HEK293T (cell line): ENCODE results near the gene MCF2.

Experiments used
- CTCF ChIA-PET: fragments of 350-600 bp; formaldehyde crosslinking; extraction: SDS; loops from one replicate; lab custom pipeline; 2021; ENCODE audit warnings: antibody characterized with exemption, inconsistent platforms; lab: Yijun Ruan, JAX
- POLR2A ChIA-PET: fragments of 350-600 bp; formaldehyde crosslinking; extraction: SDS; loops from one replicate; lab custom pipeline; 2020; ENCODE audit warnings: antibody characterized with exemption, inconsistent platforms; lab: Yijun Ruan, JAX
- DNase-seq: peaks from one replicate; pipeline ENCODE4 v3.0.0; 2012; ENCODE audit warnings: mixed read lengths; ENCODE audit errors: extremely low spot score
- ARNT ChIP-seq: fragments of 450-650 bp; IDR thresholded peaks from 2 replicates; pipeline ENCODE4 v1.6.1; 2017; ENCODE audit warnings: mild to moderate bottlenecking
- BHLHE40 ChIP-seq: fragments of 450-650 bp; IDR thresholded peaks from 2 replicates; pipeline ENCODE4 v1.6.1; 2016; ENCODE audit warnings: mild to moderate bottlenecking, moderate library complexity, borderline replicate concordance
- CTBP1 ChIP-seq: fragments of 450-650 bp; IDR thresholded peaks from 2 replicates; pipeline ENCODE4 v1.6.1; 2016; ENCODE audit warnings: borderline replicate concordance
- ELF4 ChIP-seq: fragments of 450-650 bp; IDR thresholded peaks from 2 replicates; pipeline ENCODE4 v1.6.1; 2017; ENCODE audit warnings: antibody characterized with exemption
- FOXA1 ChIP-seq: fragments of 450-650 bp; IDR thresholded peaks from 2 replicates; pipeline ENCODE4 v1.6.1; 2016; ENCODE audit warnings: mild to moderate bottlenecking
- FOXK2 ChIP-seq: fragments of 450-650 bp; IDR thresholded peaks from 2 replicates; pipeline ENCODE4 v1.6.1; 2016; ENCODE audit warnings: mild to moderate bottlenecking
- FOXM1 ChIP-seq: fragments of 450-650 bp; IDR thresholded peaks from 2 replicates; pipeline ENCODE4 v1.6.1; 2017; ENCODE audit warnings: mild to moderate bottlenecking, borderline replicate concordance
- HDGF ChIP-seq: fragments of 450-650 bp; IDR thresholded peaks from 2 replicates; pipeline ENCODE4 v1.6.1; 2017; ENCODE audit warnings: antibody characterized with exemption, borderline replicate concordance
- L3MBTL2 ChIP-seq: fragments of 450-650 bp; conservative IDR thresholded peaks from 2 replicates; pipeline ENCODE4 v1.6.1; 2016; ENCODE audit warnings: mild to moderate bottlenecking
- LEF1 ChIP-seq: fragments of 450-650 bp; IDR thresholded peaks from 2 replicates; pipeline ENCODE4 v1.6.1; 2017; ENCODE audit warnings: mild to moderate bottlenecking, borderline replicate concordance
- NFRKB ChIP-seq: fragments of 450-650 bp; IDR thresholded peaks from 2 replicates; pipeline ENCODE4 v1.6.1; 2016; ENCODE audit warnings: mild to moderate bottlenecking, moderate library complexity
- SP1 ChIP-seq: fragments of 450-650 bp; IDR thresholded peaks from 2 replicates; pipeline ENCODE4 v1.6.1; 2017
- SUZ12 ChIP-seq: fragments of 450-650 bp; IDR thresholded peaks from 2 replicates; pipeline ENCODE4 v1.6.1; 2016; ENCODE audit warnings: mild to moderate bottlenecking
- TARDBP ChIP-seq: fragments of 450-650 bp; IDR thresholded peaks from 2 replicates; pipeline ENCODE4 v1.6.1; 2016
- ZNF384 ChIP-seq: fragments of 450-650 bp; IDR thresholded peaks from 2 replicates; pipeline ENCODE4 v1.6.1; 2016
- TF ChIP-seq, protein P1 (sequence below): fragments of 450-650 bp; IDR thresholded peaks from 2 replicates; pipeline ENCODE4 v1.6.1; 2016

Gene MCF2

DNA sequence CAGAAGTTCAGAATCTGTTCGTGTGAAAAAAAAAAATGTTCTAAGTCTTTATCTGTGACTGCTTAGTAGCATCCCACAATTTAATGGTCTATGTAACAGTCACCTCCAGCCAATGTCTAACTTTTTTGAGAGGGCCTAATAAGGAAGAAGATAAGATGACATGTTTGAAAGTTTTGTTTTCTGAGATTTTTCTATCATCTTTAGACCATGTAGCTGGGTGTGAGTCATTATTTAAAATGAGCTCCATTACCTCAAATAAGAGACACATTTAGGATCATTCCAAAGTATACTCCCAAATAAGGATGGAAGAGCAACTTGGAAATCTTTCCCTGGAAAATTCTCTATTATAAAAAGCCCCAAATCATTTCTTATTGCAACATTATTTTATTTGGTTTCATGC is 28.2 kb upstream of the MCF2 start:
- no peak for TF ChIP-seq ARNT
- ChIA-PET CTCF (no interaction called here), POLR2A (no interaction called here)

DNA sequence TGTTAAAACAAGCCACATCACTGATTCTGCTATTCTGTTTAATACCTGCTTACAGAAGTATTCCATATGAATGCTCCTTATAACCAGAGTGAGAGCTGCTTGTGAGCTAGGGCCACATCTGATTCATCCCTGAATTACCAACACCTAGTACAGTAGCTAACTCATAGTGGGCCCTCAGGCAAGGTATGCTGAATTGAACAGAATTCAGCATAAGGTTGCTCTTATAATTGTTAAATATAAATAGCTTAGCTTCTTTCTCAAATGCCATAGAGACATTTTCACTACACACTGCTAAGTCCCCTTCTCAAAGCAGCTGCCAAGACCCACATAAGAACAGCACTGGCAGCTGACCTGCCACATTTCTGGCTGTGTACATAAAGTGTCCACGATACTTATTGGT is 27.0 kb upstream of the MCF2 start:
- CTCF ChIA-PET = no interaction called here
- POLR2A ChIA-PET = no interaction called here
- DNase-seq = no peak
- TF ChIP-seq LEF1 (no peak), ELF4 (no peak), TARDBP (no peak), ZNF384 (no peak), ARNT (no peak)

More for the DNA sequence above, 28.2 kb upstream of the MCF2 start:
- DNase-seq = no peak

DNA sequence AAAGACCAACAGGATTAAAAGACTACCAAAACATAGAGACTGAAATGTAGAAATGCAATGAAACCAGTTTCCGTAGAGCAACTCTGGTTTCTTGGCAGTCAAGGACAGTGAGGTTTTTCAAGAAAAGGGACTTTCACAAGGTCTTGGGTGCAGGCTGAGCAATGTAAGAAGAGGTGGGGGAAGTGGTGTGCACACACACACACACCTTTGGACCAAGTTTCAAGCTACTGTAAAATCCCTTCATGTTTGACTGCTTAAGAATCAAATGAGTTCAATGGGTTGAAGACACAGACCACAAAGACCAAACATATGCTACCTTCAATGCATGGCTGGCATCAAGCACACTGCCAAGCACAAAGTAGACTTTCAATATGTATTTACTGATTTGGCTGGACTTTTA is 17.8 kb upstream of the MCF2 start:
- no peak for TF ChIP-seq FOXA1
- no peak for TF ChIP-seq L3MBTL2
- no peak for TF ChIP-seq ELF4
- no peak for TF ChIP-seq HDGF
- no peak for TF ChIP-seq CTBP1
- no peak for TF ChIP-seq TARDBP
- TF ChIP-seq SP1 = no peak
- no peak for TF ChIP-seq SUZ12
- no peak for TF ChIP-seq FOXM1
- TF ChIP-seq, protein P1, sequence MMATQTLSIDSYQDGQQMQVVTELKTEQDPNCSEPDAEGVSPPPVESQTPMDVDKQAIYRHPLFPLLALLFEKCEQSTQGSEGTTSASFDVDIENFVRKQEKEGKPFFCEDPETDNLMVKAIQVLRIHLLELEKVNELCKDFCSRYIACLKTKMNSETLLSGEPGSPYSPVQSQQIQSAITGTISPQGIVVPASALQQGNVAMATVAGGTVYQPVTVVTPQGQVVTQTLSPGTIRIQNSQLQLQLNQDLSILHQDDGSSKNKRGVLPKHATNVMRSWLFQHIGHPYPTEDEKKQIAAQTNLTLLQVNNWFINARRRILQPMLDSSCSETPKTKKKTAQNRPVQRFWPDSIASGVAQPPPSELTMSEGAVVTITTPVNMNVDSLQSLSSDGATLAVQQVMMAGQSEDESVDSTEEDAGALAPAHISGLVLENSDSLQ = no peak
- TF ChIP-seq BHLHE40 = no peak
- POLR2A ChIA-PET = no interaction called here
- CTCF ChIA-PET = no interaction called here
- DNase-seq = no peak

DNA sequence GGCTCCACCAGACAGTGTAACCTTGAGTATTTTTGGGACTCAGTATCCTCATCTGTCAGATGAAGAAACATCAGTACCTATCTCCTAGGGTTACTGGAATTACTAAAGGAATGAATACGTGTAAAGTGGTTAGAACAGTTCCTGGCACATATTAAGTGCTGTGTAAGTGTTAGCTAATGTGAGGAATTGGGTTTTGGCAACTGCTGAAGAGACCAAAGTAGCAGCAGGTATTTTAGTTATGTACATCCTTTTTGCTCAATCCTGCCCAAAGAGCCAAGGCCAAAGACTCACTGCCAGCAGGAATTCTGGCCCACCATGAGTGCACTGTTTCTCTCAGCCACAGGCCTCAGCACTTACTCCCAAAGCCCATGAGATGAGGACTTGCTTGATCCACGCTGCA is 16.7 kb upstream of the MCF2 start:
- ChIA-PET POLR2A (no interaction called here), CTCF (no interaction called here)

DNA sequence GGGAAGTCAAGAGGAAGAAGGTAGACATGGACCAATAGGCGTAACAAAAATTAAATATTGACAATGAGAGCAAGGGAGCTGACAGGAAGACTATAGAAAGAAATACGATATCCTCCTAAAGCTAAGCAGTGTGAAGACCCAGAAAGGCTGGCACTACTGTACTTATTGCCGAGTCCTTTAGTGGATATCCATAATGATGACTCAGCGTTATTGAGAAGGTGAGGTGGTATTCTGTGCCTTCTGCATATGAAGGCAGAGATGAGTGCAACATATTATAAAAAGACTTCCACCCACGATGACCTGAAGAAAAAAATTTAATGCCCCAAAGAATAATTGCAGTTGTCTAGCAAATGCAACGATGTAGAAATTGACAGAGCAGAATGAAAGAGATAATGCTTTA is 13.0 kb upstream of the MCF2 start:
- CTCF ChIA-PET = interaction anchor here (0.7 kb wide), 1 partner anchor 10 kb away, joined by 3 read pairs; no protein-coding TSS in a partner anchor
- no peak for DNase-seq
- POLR2A ChIA-PET = no interaction called here
- TF ChIP-seq FOXM1 = no peak
- TF ChIP-seq ARNT = no peak
- no peak for TF ChIP-seq FOXK2
- TF ChIP-seq ZNF384 = no peak
- no peak for TF ChIP-seq SUZ12
- TF ChIP-seq, protein P1 = no peak
- no peak for TF ChIP-seq NFRKB
- TF ChIP-seq ELF4 = no peak
- TF ChIP-seq L3MBTL2 = no peak

More for the DNA sequence above, 16.7 kb upstream of the MCF2 start:
- no peak for DNase-seq
- TF ChIP-seq ARNT (no peak), CTBP1 (no peak), FOXK2 (no peak), SP1 (no peak), LEF1 (no peak), TARDBP (no peak), HDGF (no peak), L3MBTL2 (no peak), FOXA1 (no peak), NFRKB (no peak), FOXM1 (no peak), ELF4 (no peak), BHLHE40 (no peak), ZNF384 (no peak), SUZ12 (no peak)
- TF ChIP-seq, protein P1 = no peak

DNA sequence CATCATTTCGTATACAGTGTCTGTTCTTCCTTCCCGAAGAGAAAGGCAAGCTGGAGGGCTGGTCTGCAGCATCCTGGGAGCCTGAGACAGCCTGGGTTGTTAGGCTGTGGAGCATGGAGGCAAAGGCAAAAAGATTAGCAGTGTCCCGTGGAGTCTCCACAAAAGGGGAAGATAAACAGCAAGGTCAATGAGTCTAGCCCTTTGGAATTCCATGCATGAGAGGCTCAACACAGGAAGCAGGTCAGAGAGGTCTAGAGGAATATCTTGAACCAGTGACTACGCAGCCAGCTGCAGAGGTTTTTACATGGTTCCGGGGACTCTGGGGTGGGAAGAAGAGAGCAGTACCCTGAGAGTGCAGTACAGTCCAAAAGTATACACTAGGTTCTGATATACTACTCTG is 12.2 kb upstream of the MCF2 start:
- DNase-seq = no peak
- ChIA-PET POLR2A (no interaction called here), CTCF (no interaction called here)
- TF ChIP-seq BHLHE40 (no peak), FOXK2 (no peak), FOXA1 (no peak), HDGF (no peak), TARDBP (no peak)

DNA sequence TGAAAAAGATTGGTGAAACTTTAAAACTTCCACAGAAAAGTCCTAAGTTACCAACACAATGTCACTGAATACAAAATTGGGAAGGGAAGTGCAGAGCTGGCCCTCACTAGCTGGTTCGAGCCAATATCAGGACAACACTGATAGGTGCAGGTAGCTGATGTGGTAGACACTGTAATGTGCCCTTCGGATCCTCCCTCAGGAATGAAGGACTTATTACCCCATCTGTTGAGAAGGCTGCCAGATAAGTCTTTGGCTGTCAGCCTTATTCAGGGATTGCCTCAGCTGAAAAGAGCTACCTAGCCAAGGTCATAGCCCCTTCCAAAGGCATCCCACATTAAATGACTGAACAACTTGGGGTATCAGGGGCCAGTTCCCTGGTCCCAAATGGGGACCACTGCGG is 5.3 kb downstream of the MCF2 start:
- TF ChIP-seq ELF4 (no peak), SP1 (no peak), HDGF (no peak), ZNF384 (no peak), NFRKB (no peak), CTBP1 (no peak), BHLHE40 (no peak), L3MBTL2 (no peak), TARDBP (no peak), LEF1 (no peak), SUZ12 (no peak)
- CTCF ChIA-PET = no interaction called here
- no peak for DNase-seq
- POLR2A ChIA-PET = no interaction called here
